ENCODE results near the gene ST6GAL1.
"Not testable (repeated sequence)": the region's sequence is repeated elsewhere in the genome, so short reads cannot be mapped to it uniquely, and the experiment has no call there.

- TF ChIP-seq, protein P1, sequence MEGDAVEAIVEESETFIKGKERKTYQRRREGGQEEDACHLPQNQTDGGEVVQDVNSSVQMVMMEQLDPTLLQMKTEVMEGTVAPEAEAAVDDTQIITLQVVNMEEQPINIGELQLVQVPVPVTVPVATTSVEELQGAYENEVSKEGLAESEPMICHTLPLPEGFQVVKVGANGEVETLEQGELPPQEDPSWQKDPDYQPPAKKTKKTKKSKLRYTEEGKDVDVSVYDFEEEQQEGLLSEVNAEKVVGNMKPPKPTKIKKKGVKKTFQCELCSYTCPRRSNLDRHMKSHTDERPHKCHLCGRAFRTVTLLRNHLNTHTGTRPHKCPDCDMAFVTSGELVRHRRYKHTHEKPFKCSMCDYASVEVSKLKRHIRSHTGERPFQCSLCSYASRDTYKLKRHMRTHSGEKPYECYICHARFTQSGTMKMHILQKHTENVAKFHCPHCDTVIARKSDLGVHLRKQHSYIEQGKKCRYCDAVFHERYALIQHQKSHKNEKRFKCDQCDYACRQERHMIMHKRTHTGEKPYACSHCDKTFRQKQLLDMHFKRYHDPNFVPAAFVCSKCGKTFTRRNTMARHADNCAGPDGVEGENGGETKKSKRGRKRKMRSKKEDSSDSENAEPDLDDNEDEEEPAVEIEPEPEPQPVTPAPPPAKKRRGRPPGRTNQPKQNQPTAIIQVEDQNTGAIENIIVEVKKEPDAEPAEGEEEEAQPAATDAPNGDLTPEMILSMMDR (conservative IDR thresholded peaks at IDR 0.05; ENCODE audit: low read depth, low read length), result not testable (repeated sequence)
- not testable (repeated sequence) for TF ChIP-seq POLR2A (IDR thresholded peaks at IDR 0.05; ENCODE audit: low read depth, low read length); RCOR1 (IDR thresholded peaks at IDR 0.05; ENCODE audit: insufficient replicate concordance, low read length); RFX5 (IDR thresholded peaks at IDR 0.05; ENCODE audit: low read depth, low read length); SMC3 (IDR thresholded peaks at IDR 0.05; ENCODE audit: low read depth, low read length); RAD21 (IDR thresholded peaks at IDR 0.05; ENCODE audit: low read length); MAFK (IDR thresholded peaks at IDR 0.05; ENCODE audit: low read depth, low read length)
Measured at GRCh38 chr3:187054433-187054832, 124.1 kb downstream of the ST6GAL1 start.
